IPS DF 19.7 (cell line): ENCODE results near the gene DNAL4.
A peak's percentile ranks its signal among the peaks of the same experiment; 100 is the strongest.
"Not testable (repeated sequence)": the region's sequence is repeated elsewhere in the genome, so short reads cannot be mapped to it uniquely, and the experiment has no call there.

Experiments
- DNase-seq: peaks from one replicate; pipeline ENCODE4 v3.0.0-alpha.2; 2013; ENCODE audit warnings: low read depth, low spot score

The DNAL4 gene

DNA sequence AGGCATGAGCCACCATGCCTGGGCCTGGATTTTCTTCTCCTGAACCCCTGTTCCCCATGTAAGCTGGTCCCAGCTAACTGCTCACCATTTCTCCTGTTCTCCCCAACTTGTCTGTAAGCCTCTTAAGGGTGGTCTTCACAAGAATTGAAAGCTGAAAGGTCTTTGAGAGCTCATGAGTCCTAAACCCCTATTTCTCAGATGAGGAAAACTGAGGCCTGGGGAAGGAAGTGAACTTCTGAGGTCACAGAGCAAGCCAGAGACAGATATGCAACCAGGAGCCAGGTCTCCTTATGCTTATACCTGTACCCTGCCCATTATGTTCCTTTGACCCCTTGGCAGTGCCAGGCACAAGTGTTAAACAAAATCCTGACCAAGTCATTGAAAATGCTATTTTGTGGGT lies 33.6 kb upstream of the DNAL4 start:
- no peak for DNase-seq

DNA sequence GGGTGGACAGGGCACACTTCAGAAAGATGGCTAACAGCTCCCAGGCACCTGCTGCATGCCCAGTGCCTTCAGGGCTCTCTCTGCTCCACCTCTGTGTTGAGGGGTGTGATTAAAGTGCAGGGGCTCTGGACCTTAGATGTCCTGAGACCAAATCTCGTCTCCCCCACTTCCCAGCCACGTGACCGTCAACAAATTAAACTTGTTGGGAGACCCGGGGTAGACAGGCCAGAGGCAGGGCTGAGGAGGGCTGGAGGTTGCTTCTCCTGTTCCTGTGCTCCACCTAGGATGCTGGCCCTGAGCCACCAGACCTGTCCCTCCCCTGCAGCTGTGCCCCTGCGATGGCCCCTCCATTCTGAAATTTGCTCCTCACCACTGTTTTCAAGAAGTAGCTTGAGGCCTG lies 32.9 kb upstream of the DNAL4 start:
- DNase-seq, result no peak

DNA sequence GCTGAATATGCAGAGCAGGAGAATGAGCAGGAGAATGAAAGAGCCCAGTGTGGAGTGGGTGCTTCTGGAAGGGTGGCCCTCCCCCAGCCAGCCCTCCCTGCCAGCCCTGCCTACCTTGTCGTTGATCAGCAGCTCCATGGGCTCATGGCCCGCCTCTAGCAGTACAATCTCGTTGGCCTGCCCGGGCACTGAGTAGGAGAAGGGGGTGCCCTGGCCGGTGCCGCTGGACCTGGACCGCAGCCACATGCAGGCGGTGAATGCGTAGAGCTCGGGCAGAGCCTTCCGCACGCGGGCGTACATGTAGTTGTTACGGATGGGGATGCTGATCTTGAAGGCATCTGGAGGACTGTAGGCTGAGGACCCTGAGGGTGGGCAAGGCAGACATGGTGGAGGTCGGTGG lies 32.4 kb upstream of the DNAL4 start:
- no peak for DNase-seq

DNA sequence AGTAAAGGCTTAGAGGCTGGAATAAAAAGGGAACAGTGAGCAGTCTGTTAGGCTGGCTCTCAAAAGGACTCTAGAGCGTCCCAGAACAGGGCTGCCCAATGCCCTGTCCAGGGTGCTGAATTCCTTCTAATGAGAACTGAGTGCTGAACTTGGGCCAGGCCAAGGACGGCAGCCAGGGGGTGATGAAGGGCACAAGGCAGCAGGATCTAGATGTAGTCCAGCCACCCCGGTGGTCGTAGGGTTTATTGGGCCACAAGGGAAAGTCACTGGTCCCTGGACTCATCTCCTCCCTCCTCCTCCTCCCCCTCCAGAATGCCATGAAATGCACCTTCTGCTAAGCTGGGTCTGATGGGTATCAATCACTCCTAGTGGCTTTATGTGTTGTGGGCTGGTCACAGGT lies 30.6 kb upstream of the DNAL4 start:
- peak; percentile 61 for DNase-seq

DNA sequence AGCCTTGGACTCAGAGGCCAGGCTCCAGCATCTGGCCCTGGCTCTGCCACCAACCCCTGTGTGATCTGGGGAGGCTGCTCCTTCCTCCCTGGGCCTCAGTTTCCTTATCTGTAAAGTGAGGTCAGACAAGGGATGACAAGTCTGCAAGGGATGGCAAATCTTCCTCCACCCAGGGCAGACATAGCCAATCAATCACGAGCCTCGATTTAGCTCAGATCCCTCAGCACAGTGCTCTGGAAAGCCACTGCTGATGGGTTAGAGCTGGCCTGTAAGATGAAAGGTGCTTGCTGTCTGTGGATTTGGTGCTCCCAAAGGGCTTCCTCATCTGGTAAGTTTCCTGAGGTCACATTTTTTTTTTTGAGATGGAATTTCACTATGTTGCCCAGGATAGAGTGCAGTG lies 29.7 kb upstream of the DNAL4 start:
- DNase-seq, result no peak

DNA sequence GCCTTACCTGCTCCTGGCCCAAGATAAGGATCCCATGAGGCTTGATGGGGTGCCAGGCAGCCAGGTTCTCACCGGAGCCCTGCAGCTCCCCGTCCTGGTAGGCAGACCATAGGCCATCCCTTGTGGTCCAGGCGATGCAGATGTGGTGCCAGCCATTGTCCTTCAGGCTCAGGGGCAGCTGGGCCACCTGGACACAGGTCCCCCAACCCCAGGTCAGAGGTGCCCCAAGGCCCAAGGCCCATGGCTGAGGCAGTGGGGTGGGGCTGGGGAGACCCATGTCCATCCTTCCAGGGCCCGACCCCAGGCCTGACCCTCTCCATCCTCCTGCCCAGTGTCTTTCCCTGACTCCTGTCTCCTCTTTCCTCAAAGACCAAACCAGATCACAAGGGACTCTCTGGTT lies 29.1 kb upstream of the DNAL4 start:
- DNase-seq, result no peak

DNA sequence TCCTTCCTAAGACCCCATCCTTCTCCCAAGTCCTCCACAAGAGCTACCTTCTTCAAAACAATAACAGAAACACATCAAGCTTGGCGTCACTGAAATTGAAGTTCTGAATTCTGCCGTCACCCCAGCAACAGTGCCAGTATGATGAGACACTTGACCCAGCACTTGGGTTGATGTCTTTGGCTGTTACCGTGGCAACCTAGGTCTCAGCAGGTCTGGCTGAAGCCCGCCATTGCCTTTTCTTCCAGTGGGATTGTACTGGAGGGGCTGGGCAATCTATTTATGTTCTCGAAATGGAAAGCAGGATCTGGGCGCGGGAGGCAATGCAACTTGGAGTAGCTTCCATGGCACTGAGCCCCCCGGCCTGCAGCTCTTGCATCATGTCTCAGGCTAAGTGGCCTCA lies 26.1 kb upstream of the DNAL4 start:
- no peak for DNase-seq

DNA sequence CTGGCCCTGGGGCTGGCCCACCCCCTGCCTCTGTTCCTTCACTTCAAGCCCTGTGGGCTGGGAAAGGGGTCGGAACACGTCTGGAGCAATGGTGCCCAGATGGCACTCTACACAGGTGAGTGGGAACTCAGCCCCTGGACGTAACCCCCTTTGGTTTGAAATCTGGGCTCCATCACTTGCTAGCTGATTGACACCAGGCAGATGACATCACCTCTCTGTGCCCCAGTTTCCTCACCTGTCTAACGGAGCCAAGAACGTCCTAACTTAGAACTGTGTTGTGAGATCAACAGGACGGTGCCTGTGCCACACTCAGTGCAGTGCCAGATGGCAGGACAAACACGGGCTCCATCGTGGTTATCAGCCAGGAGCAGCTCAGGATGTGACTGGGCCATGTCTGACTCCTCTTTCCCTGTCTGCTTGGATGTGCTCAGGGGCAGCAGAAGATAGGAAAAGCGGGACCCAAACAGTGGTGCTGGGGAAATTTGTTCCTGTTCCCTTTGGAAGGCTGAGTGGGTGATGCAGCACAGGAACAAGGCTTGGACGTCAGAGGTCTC lies 25.5 kb upstream of the DNAL4 start:
- DNase-seq, result no peak

DNA sequence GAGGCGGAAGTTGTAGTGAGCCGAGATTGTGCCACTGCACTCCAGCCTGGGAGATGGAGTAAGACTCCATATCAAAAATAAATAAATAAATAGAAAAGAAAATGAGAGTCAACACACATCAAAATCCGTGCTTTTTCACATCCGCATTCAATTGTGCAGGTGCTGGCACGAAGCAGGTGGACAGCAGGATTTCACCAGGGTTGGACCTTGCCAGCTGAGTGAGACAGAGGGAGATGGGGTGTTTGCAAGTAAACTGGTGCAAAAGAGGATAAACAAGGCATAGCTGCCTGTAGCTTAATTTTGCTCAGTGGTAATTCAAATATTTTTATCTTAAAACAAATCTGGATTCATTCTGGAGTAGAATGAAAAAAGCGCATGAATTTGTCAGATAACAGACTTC lies 23.3 kb upstream of the DNAL4 start:
- no peak for DNase-seq

DNA sequence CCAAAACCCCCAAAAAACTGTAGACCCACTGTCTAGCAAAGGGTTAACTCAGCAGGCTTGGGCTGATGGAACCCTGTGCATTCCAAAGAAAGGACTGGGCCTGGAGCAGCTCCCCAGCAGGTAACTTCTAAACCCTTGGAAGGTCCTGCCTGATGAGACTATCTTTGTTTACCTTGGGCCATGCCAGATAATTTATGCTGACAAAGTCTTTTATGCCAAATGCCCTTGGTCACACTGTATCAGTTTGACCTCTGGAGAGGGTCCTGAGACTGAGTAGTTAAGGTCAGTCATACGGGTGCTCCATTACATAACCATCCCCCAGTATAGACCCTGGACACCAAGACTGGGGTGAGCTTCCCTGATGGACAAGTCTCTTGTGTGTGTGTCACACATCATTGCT lies 21.9 kb upstream of the DNAL4 start:
- DNase-seq, result no peak

DNA sequence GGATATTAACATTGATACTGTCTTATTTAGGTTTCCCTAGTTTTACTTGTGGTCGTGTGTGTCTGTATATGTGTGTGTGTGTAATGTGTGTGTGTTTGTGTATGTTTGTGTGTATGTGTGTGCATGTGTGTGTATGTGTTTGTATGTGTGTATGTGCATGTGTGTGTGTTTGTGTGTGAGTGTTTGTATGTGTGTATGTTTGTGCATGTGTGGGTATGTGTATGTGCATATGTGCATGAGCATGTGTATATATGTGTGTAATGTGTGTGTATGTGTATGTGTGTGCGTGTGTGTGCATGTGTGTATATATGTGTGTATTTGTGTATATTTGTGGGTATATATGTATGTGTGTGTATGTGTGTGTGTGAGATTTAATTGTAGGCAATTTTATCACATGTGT lies 17.3 kb upstream of the DNAL4 start:
- DNase-seq, result no peak

DNA sequence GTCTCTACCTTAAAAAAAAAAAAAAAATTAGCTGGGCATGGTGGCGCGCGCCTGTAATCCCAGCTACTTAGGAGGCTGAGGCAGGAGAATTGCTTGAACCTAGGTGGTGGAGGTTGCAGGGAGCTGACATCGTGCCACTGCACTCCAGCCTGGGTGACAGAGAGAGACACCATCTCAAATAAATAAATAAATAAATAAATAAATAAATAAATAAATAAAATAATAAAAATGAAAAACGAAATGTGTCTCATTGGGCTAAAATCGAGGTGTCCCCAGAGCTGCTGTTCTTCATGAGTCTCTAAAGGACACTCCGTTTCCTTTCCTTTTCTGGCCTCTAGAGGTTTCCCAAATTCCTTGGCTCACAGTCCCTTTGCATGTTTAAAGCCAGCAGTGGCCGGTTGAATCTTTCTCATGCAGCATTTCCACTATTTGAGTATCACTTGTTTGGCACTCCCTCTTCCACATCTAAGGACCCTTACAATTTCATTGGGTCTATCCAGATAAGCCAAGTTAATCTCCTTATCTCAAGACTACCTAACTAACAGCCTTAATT lies 11.2 kb upstream of the DNAL4 start:
- not testable (repeated sequence) for DNase-seq

DNA sequence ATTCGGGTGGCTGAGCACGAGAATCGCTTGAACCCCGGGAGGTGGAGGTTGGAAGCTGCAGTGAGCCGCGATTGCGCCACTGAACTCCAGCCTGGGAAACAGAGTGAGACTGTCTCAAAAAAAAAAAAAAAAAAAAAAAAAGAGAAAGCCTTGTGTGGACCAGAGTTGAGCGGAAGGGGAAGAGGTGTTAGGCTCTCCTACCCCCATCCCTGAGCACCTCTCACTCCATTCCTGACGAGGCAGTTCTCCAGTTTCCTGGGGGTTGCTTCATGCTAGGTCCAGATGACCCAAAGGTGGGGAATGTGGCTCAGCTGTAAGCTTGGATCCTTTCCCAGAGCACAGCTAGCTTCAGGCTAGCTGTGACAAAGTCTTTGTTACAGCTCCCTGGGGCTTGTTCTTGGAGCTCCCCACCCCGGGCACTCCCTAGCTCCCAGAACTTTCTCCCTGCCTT lies 8.8 kb upstream of the DNAL4 start:
- DNase-seq, result no peak

DNA sequence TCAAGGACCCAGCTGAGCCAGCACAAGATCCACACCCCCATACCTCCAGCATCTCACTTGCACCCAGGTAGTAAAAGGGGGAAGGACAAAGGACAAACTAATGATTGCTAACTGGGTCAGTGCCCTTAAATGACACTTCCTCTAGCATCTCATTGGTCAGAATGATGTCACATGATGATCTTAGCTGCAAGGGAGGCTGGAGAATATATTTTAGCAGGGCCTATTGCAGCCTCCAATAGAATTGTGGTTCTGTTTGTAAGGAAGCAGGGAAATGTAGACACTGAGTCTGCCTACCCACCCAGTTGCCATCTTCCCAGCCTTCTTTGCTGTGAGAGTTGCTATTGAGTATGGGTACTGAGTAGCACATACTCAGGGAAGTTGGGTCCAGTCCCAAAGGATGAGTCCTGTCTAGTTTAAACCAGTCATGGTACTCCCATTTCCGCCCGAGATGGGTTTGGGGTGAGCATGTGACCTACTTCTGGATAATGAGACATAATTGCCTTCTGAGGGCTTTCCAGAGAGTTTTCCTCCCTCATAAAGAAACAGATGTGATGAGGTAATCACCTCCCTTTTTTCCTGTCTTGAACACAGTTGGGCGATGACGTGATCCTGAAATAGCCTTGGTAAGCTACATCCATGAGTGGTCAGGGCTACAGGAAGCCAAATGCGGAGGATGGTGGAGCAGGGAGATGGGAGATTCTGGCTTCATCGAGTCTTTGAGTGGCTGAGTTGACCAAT lies 5.5 kb upstream of the DNAL4 start:
- DNase-seq, result no peak

DNA sequence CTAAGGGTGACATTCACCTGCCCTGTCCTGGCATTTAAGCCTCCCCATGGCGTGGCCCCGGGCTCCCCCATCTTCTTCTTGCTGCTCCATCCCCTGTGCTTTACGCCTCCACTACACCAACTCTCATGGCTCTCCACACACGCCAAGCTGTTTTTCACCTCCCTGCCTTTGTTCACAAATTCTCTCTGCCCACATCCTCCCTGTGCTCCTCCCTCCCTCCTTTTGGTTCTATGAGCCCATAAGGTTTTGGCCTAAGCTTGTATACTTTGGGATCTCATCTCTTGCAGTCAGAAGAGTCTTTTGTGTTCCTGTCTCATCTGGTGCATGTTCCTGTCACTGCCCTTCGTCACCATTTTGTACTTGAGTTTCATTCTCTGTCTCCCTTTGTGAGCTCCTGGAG lies 4.6 kb upstream of the DNAL4 start:
- DNase-seq, result no peak

DNA sequence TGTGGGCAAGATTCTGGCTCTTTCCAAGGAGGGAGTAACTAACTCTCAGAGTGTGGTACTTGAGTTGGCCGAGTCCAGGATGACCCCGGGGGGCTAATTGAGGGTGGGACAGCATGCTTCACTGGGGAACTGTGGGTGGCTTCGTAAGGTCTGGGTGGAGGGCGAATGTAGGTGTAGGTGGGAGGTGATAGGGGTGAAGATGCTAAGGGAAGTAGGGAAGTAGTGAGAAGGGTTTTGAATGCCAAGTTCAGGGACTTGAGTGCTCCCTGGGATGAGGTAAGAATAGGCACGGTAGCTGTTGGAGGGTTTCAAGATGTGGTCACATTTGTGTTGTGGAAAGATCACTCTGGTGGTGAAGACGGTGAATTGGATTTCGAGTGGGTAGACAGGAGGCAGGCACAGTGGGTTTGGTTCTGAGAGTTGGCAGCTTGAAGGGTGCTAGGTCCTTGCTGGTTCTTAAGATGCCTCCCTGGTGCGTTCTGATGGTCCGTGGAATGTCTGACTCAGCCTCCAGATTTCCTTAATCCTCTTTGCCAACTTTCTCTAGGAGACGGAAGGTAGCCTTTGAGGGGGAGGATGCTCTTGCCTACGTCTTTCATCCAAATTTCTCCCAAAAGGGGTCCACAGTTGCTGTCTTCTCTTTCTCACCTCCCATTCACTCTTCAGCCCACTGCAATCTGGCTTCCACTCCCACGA lies 2.5 kb upstream of the DNAL4 start:
- DNase-seq, result no peak

DNA sequence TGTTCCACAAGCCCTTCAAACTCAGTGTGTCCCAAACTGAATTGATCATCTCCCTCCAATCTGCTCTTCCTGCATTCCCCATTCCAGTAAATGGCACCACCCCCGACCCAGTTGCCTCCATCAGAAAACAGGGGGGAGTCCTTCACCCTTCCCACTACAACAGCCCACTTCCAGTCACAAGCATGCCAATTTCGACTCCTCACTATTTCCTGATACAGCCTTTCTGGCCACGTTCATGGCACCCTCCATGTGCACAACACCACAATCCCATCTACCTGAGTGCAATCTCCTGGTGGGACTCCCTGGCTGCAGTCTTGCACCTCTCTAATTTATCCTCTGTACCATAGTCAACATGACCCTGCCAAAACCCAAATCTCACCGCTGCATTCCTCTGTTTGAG lies 1.6 kb upstream of the DNAL4 start:
- no peak for DNase-seq

DNA sequence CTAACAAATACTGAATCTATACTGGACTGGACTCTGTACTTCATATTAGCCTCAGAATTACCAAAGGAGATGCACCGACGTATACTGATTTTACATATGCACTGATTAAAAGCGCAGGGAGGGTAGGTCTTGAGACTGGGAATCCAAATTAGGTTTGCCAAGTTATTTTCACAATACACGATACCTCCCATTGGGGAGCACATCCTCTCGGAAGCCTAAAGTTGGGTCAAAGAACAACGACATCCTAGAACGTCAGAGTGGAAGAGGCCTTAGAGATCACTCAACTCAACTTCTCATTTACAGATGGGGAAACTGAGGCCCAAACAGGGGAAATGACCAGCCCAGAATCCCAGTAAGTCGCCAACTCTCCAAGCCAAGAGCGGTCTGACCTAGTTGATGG lies 626 bp downstream of the DNAL4 start:
- DNase-seq, result no peak

DNA sequence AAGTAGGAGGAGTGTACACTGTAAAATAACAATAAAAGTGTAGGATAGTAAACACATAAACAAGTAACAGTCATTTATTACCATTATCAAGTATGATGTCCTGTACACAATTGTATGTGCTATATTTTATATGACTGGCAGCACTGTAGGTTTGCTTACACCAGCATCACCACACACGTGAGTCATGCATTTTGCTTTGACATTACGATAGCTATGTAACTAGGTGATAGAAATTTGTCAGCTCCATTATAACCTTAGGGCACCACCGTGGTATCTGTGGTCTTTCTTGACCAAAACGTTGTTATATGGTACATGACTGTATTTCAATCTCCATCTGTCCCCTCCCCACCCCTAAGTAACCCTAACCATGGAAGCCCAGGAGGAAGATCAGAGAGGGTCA lies 1.1 kb downstream of the DNAL4 start:
- DNase-seq, result no peak

DNA sequence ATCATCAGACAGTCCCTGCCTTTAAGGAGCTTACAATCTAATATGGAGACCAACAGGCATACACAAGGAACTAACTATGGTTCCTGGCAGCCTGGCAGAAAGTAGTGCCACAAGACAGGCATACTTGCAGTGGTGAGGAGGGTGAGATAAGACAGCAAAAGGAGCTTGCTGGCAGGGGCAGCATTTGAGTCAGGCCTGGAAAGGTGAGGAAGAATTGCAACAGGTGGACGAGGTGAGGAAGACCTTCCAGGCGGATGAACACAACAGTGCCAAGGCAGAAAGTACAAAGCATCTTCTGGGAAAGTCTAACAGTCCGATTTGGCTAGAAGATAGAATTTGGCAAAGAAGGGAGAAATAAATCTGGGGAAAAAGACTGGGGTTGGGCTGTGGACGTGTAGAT lies 4.3 kb downstream of the DNAL4 start:
- DNase-seq, result no peak

DNA sequence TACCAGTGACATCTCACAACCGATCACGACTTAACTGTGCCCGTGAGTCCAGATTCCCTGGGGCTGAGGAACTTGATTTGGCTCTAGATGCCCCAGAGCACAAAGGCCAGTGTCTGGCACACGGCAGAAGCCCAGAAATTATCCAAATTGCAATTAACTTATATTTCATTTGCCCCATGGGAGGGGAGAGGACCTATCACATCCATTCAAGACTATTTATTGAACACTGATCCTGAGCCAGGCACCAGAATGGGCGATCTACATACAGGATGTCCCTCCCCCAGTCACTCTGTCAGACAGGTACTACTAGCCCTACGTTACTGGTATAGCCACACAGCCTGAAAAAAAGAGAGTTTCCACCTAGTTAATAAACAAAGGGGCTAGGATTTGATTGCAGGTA lies 5.1 kb downstream of the DNAL4 start:
- DNase-seq, result no peak

DNA sequence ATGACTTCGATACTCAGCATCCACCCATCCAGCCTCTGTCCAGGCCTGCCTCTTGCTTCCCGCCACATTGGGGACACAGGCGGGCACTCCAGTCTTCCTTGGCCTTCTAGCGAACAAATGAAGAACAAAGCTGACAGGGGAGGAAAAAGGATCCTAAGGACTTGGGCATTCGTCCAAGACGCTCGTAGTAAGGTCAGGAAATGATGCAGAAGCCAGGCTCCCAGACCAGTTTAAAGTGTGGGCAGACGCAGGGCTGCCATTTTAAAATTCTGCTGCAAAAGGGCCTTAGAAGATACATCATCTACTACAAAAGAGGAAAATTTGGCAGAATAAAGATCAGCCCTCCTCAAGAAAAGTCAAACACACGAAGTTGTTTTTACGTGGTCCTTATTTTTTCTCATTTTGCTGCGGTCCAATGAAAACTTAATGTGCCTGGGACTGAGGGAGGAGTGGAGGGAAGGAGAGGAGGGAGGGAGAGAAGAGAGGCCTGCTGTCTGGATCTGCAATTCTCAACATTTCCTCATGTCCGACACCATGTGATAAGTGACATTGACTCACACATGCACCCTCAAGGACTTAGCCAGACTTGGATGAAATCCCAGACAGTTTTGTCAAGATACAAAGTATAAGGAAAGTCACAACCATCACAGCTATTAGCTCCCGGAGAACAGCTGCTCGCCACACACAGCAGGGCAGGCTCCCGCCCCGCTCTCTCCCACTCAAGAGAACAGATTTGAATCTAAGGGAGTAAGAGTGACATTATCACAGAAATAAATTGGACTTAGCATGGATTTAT lies 5.7 kb downstream of the DNAL4 start:
- DNase-seq, result no peak
